Measurements from ENCODE around the gene SAMD3. TPM values are rescaled to one million over a fixed set of nuclear protein-coding genes. Genes with fewer than 3 reads are reported as not detected.
"Not testable (repeated sequence)": the region's sequence is repeated elsewhere in the genome, so short reads cannot be mapped to it uniquely, and the experiment has no call there.

The SAMD3 gene
- total RNA-seq, 1 donor: 3.0 TPM

- peak; percentile 10 for DNase-seq (ENCODE audit: low read depth)
- TF ChIP-seq CTCF (IDR thresholded peaks at IDR 0.05; ENCODE audit: insufficient read depth, low read depth, low read length): no peak
- no peak overlapping the region for H3K4me3 ChIP-seq (ENCODE audit: low read depth, low read length)
Measured at GRCh38 chr6:130252527-130253237, 29.9 kb upstream of the SAMD3 start.

GRCh38 chr6:130245267-130245666, 22.5 kb upstream of the SAMD3 start:
- no peak for TF ChIP-seq CTCF (IDR thresholded peaks at IDR 0.05; ENCODE audit: insufficient read depth, low read depth, low read length)
- no peak overlapping the region for H3K4me3 ChIP-seq (ENCODE audit: low read depth, low read length)
- DNase-seq (ENCODE audit: low read depth): no peak

GRCh38 chr6:130244728-130245127, 22.0 kb upstream of the SAMD3 start:
- DNase-seq (ENCODE audit: low read depth): no peak
- TF ChIP-seq CTCF (IDR thresholded peaks at IDR 0.05; ENCODE audit: insufficient read depth, low read depth, low read length): no peak
- H3K4me3 ChIP-seq (ENCODE audit: low read depth, low read length): no peak overlapping the region

- DNase-seq (ENCODE audit: low read depth): peak; percentile 72
- H3K4me3 ChIP-seq (ENCODE audit: low read depth, low read length): no peak overlapping the region
- no peak for TF ChIP-seq CTCF (IDR thresholded peaks at IDR 0.05; ENCODE audit: insufficient read depth, low read depth, low read length)
Measured at GRCh38 chr6:130240232-130240631, 17.5 kb upstream of the SAMD3 start.

GRCh38 chr6:130239755-130240154, 17.0 kb upstream of the SAMD3 start:
- no peak for TF ChIP-seq CTCF (IDR thresholded peaks at IDR 0.05; ENCODE audit: insufficient read depth, low read depth, low read length)
- DNase-seq (ENCODE audit: low read depth): no peak
- no peak overlapping the region for H3K4me3 ChIP-seq (ENCODE audit: low read depth, low read length)

GRCh38 chr6:130233330-130233729, 10.6 kb upstream of the SAMD3 start:
- no peak overlapping the region for H3K4me3 ChIP-seq (ENCODE audit: low read depth, low read length)
- no peak for TF ChIP-seq CTCF (IDR thresholded peaks at IDR 0.05; ENCODE audit: insufficient read depth, low read depth, low read length)
- peak; percentile 21 for DNase-seq (ENCODE audit: low read depth)

- H3K4me3 ChIP-seq (ENCODE audit: low read depth, low read length); DNase-seq (ENCODE audit: low read depth): not testable (repeated sequence)
Measured at GRCh38 chr6:130230531-130230930, 7.8 kb upstream of the SAMD3 start.
